SU-DHL-6 (cell line): Measurements from ENCODE around the gene RND2.

ENCODE experiments used
- H2AFZ ChIP-seq: fragments of 200-600 bp; sonication (generic); 2 replicates; pipeline ENCODE4 v1.6.1; 2014; ENCODE audit warnings: low read depth, mild to moderate bottlenecking, moderate library complexity, mixed read lengths, antibody characterized with exemption, low read length; ENCODE audit not compliant: severe bottlenecking
- H3F3A ChIP-seq: fragments of 200-600 bp; shearing (Covaris generic); 2 replicates; pipeline ENCODE4 v1.6.0; 2016; ENCODE audit warnings: antibody characterized with exemption, mild to moderate bottlenecking; ENCODE audit not compliant: insufficient read depth
- H3K27ac ChIP-seq: fragments of 200-600 bp; sonication (generic); 2 replicates; pipeline ENCODE4 v1.5.1; 2016; ENCODE audit warnings: low read depth, mild to moderate bottlenecking, low read length, moderate library complexity, mixed read lengths
- H3K27me3 ChIP-seq: fragments of 200-600 bp; sonication (generic), shearing (Covaris generic); 2 replicates; pipeline ENCODE4 v1.6.0; 2014; ENCODE audit warnings: mild to moderate bottlenecking, low read length
- H3K36me3 ChIP-seq: fragments of 200-600 bp; sonication (generic); 2 replicates; pipeline ENCODE4 v1.6.1; 2014; ENCODE audit warnings: mild to moderate bottlenecking, low read length, mixed read lengths
- H3K4me2 ChIP-seq: fragments of 300-600, 200-600 bp; shearing (Covaris generic), sonication (generic); 2 replicates; pipeline ENCODE4 v1.6.0; 2014; ENCODE audit warnings: low read length, low read depth, mild to moderate bottlenecking; ENCODE audit not compliant: poor library complexity, severe bottlenecking
- H3K4me3 ChIP-seq: fragments of 200-600 bp; sonication (generic); 2 replicates; pipeline ENCODE4 v1.5.1; 2014; ENCODE audit warnings: antibody characterized with exemption, low read length, mild to moderate bottlenecking, mixed read lengths; ENCODE audit not compliant: insufficient read depth, poor library complexity, severe bottlenecking
- H3K79me2 ChIP-seq: fragments of 200-600 bp; sonication (generic); 2 replicates; pipeline ENCODE4 v1.6.1; 2014; ENCODE audit warnings: mild to moderate bottlenecking, low read length, moderate library complexity; ENCODE audit not compliant: insufficient read depth
- H3K9ac ChIP-seq: fragments of 200-600 bp; sonication (generic); 2 replicates; pipeline ENCODE4 v1.7.0; 2014; ENCODE audit warnings: mild to moderate bottlenecking, low read length
- H3K9me2 ChIP-seq: fragments of 200-600 bp; sonication (generic); replicated peaks from 2 replicates; pipeline ENCODE4 v1.6.1; 2014; ENCODE audit warnings: low read length; ENCODE audit not compliant: insufficient read depth
- H3K9me3 ChIP-seq: fragments of 200-600 bp; sonication (generic); 2 replicates; pipeline ENCODE4 v1.6.1; 2014; ENCODE audit warnings: low read length, mixed read lengths; ENCODE audit not compliant: insufficient read depth
- H4K20me1 ChIP-seq: fragments of 200-600 bp; sonication (generic); 2 replicates; pipeline ENCODE4 v1.6.1; 2014; ENCODE audit warnings: low read depth, mild to moderate bottlenecking, antibody characterized with exemption, low read length, moderate library complexity, mixed read lengths
- CTCF ChIP-seq: fragments of 200-600 bp; sonication (generic); IDR thresholded peaks from one replicate; pipeline ENCODE4 v1.5.1; 2017; ENCODE audit warnings: antibody characterized with exemption, mild to moderate bottlenecking, low read length, moderate library complexity; ENCODE audit not compliant: insufficient read depth, poor library complexity, severe bottlenecking
- EZH2phosphoT487 ChIP-seq: fragments of 200-600 bp; sonication (generic), shearing (Covaris generic); conservative IDR thresholded peaks from 2 replicates; pipeline ENCODE4 v1.6.1; 2018; ENCODE audit warnings: mild to moderate bottlenecking, antibody characterized with exemption, low read length, moderate library complexity, mixed read lengths

RND2 gene

GRCh38 chr17:43056051-43056450, 31.0 kb downstream of the RND2 start:
- Histone ChIP-seq H3K4me2 (no peak overlapping the region), H4K20me1 (no peaks in the 10 kb centered on the region), H3K9me3 (no peaks in the 10 kb centered on the region), H3K36me3 (peaks cover 11% of the 10 kb centered on the region; the same call in 1 of the 2 replicates), H3K9ac (no peak overlapping the region), H3K4me3 (no peak overlapping the region), H2AFZ (no peak overlapping the region), H3F3A (no peaks in the 10 kb centered on the region), H3K27ac (no peak overlapping the region), H3K9me2 (no peaks in the 10 kb centered on the region), H3K27me3 (no peaks in the 10 kb centered on the region), H3K79me2 (no peaks in the 10 kb centered on the region)
- TF ChIP-seq CTCF (no peak), EZH2phosphoT487 (no peak)

GRCh38 chr17:43062984-43063638, 38.1 kb downstream of the RND2 start:
- peaks cover 9% of the 10 kb centered on the region for H3K36me3 ChIP-seq
- TF ChIP-seq EZH2phosphoT487: no peak
- no peak for TF ChIP-seq CTCF

GRCh38 chr17:43068570-43069367, 43.7 kb downstream of the RND2 start:
- Histone ChIP-seq H3K79me2 (no peaks in the 10 kb centered on the region), H3K4me3 (no peak overlapping the region), H3K9ac (no peak overlapping the region), H3K9me2 (no peaks in the 10 kb centered on the region), H3K27me3 (no peaks in the 10 kb centered on the region), H2AFZ (no peak overlapping the region), H3F3A (0 out of 2 replicates have a peak, but pooled peaks cover 3% of the 10 kb centered on the region), H3K36me3 (peaks cover 21% of the 10 kb centered on the region), H4K20me1 (no peaks in the 10 kb centered on the region), H3K9me3 (no peaks in the 10 kb centered on the region), H3K27ac (no peak overlapping the region), H3K4me2 (no peak overlapping the region)
- TF ChIP-seq CTCF (no peak), EZH2phosphoT487 (no peak)

More at GRCh38 chr17:43062984-43063638, 38.1 kb downstream of the RND2 start:
- Histone ChIP-seq H3F3A (no peaks in the 10 kb centered on the region), H2AFZ (no peak overlapping the region), H3K9ac (no peak overlapping the region), H4K20me1 (no peaks in the 10 kb centered on the region), H3K27me3 (no peaks in the 10 kb centered on the region), H3K4me3 (no peak overlapping the region), H3K4me2 (no peak overlapping the region), H3K9me2 (no peaks in the 10 kb centered on the region), H3K79me2 (no peaks in the 10 kb centered on the region), H3K9me3 (no peaks in the 10 kb centered on the region), H3K27ac (no peak overlapping the region)
